Activated CD4-positive, alpha-beta T cell treated with anti-CD3 and anti-CD28 coated beads for 24 hours (primary cell): ENCODE data around the gene AFF3.

ENCODE experiments used
- DNase-seq, 2 donors: peaks; one replicate each; pipeline ENCODE4 v3.0.0-alpha.2; 2020; ENCODE audit warnings: low read depth in 2 of 2

The AFF3 gene

DNA sequence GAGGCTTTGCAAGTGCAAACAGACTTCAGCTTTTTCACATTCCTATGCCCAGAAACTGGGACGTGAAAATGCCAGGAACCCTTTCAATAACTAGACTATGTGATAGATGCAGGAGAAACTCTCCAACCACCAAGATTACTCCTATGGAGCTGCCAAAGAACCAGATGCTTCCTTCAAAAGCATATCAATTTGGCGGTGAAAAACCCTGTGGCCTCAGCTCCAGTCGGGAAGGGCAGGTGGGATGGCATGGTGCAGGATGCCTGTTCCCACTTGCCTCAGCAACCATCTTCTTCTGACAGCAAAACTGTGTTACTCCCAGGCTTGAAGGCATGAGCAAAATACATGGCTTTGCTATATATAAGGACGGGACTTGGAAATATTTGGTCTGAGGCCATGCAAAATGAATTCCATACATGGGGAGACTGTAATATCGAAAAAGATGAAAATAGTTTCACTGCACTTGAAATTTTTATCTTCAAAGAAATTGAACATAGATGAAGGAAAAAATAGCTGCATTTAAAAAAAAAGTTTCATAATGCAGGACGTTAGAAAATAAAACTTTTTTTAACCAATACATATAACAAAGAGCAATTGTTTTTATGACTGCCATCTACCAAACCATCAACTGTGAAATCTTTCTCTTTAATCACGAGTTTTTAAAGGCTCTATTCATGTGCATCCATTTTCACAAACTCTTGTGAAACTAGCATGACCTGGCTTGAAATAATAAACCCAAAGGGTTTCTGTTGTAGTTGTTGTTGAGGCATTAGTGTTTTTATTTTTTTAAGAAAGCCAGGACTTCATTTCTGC is 99.1 kb downstream of the AFF3 start:
- no peak for DNase-seq

GRCh38 chr2:100042562-100042961 is 99.8 kb downstream of the AFF3 start:
- no peak for DNase-seq

GRCh38 chr2:100041946-100042345 is 100.4 kb downstream of the AFF3 start:
- DNase-seq: no peak

DNA sequence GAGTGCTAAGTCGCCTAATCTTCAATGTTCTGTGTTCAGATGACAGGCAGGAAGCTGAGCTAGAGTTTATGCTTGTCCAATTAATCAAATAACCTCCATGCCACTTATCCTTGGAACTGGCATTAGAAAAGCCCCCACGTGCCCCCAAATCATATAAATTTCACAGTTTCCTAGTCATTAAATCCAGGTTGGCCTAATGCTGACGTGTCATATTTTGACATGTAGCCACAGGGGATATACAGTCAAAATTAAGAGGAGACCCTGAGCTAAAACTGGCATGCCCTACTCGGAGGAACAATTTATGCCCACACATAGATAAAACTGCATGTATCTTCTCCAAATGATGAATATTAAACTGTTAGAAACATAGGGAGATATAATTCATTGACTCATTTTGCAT is 101.0 kb downstream of the AFF3 start:
- no peak for DNase-seq

- DNase-seq: no peak
Observed at GRCh38 chr2:100040906-100041305, 101.5 kb downstream of the AFF3 start.

GRCh38 chr2:100039291-100039980 is 103.0 kb downstream of the AFF3 start:
- no peak for DNase-seq

- no peak for DNase-seq
Observed at GRCh38 chr2:100038011-100038410, 104.4 kb downstream of the AFF3 start.

DNA sequence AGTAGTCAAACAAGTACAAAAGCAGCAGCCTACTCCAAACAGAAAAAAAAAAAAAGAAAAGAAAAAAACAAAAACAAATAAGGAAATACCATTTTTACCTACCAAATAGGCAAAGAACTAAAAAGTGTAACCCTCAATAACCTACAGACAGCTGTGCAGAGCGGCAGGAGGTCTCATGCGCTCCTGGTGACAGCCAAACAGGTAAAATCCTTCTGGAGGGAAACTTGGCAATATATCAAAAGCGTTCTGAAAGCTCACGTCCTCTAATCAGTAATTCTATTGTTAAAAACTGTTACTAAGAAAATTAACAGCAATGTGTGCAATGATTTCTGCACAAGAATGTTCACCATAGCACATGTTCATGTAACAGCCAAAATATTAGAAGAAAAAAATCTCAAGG is 105.6 kb downstream of the AFF3 start:
- DNase-seq: no peak

- DNase-seq: no peak
Observed at GRCh38 chr2:100036026-100036425, 106.4 kb downstream of the AFF3 start.

- no peak for DNase-seq
Observed at GRCh38 chr2:100034431-100034830, 108.0 kb downstream of the AFF3 start.

DNA sequence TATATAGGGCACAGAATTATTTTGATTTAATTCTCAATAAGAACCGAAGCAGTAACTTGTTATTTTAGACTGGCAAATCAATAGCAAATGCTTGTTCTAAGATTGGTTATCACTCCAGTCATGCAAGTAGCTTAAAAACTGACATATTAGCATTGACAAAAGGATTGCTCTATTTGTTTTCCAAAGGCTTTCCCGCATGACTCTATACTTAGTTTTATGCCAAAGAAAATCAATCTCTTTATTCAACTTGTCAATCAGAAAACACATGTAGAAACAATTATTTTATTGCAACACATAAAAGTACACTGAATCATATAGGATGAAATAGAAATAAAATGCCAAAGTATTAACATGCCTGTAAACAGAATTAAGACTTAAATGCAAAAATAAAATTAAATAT is 108.4 kb downstream of the AFF3 start:
- DNase-seq: no peak

GRCh38 chr2:100031604-100032003 is 110.8 kb downstream of the AFF3 start:
- DNase-seq: no peak

DNA sequence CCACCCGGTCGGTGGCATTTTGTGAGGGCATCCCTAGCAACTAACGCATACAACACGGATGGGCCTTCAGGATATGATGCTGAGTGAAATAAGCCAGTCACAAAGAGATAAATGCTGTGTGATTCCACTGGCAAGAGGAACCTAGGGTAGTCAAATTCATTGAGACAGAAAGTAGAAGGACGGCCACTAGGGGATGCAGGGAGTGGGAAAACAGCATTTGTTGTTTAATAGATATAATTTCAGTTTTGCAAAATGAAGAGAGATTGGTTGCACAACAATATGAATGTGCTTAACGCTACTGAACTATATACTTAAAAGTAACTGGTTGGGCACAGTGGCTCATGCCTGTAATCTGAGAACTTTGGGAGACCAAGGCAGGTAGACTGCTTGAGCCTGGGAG is 112.9 kb downstream of the AFF3 start:
- DNase-seq: no peak

GRCh38 chr2:100021791-100022340 is 120.5 kb downstream of the AFF3 start:
- DNase-seq: no peak

- no peak for DNase-seq
Observed at GRCh38 chr2:100019499-100019898, 122.9 kb downstream of the AFF3 start.

DNA sequence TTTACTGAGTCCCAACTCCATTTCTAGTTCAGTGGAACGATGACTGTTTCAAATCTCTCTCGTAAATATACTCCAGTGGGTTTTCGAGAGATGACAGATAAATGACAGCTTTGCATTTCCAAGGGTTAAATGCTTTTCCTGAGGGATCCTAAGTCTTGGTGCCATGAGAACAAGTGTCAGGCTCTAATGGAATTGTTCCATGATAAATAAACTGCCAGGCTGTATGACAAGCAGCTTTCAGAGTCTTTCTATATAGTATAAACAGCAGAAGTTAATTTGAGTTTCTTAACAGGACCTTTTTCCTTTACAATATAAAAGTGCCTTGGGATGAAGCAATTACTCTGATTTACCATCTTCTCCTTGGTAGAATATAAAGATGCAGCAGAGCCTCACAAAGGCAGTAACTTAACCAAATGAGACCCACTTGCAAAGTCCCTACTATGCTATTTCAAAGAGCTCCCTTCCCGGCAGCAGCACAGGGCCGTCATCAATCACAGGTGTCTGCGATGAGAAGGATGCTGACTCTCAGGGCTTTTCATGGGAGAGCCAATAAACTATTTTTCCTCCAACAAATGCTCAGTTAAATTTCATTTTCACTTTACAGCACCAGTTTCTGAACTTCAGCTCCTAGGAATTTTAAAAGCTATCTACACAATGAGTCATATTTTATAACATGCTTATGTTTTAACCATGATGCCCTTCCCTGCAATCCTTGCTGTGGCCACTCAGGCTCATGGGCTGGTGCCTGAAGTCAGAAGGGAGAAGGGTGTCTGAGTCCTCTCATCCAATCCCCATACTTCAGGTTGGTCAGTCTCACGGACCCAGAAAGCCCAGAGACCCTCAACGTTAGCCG is 123.8 kb downstream of the AFF3 start:
- DNase-seq: no peak

DNA sequence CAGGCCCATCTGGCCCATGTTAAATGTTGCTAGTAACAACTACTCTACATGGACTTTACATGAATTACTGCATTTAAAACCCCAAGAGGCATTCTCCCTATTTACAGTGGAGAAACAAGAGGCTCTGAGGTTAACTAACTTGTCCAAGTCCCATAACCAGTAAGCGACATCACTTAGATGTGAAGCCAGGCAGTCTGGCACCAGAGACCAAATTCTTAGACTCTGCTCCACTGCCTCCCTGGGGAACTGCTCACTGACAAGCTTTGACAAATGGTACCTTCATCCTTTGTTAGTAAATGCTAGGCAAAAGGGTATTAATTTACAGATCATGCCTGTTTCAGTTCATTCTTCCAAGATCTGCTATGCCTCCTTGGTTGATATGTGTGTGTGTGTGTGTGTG is 124.8 kb downstream of the AFF3 start:
- DNase-seq: no peak

DNA sequence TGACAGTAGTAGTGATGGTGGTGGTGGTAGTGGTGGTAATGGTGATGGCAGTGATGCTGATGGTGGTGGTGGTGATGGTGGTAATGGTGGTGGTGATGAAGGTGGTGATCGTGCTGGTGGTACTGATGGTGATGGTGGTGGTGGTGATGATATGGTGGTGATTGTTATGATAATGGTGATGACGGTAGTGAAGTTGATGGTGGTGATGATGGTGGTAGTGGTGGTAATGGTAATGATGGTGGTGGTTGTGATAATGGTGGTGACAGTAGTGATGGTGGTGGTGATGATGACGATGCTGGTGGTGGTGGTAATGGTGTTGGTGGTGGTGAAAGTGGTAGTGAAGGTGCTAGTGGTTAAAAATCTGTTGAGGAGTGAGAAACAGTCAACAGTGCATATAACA is 125.6 kb downstream of the AFF3 start:
- DNase-seq: no peak

DNA sequence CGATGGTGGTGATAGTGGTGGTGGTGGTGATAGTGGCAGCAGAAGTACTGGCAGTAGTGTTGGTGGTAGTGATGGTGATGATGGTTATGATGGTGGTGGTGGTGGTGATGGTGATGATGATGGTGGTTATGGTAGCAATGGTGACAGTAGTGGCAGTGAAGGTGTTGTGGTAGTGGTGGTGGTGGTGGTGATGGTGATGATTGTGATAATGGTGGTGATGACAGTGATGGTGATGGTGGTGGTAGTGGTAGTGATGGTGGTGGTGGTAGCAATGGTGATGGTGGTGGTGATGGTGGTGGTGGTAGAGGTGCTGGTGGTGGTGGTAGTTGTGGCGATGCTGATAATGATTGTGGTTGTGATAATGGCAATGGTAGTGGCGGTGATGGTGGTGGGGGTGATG is 126.5 kb downstream of the AFF3 start:
- DNase-seq: no peak

DNA sequence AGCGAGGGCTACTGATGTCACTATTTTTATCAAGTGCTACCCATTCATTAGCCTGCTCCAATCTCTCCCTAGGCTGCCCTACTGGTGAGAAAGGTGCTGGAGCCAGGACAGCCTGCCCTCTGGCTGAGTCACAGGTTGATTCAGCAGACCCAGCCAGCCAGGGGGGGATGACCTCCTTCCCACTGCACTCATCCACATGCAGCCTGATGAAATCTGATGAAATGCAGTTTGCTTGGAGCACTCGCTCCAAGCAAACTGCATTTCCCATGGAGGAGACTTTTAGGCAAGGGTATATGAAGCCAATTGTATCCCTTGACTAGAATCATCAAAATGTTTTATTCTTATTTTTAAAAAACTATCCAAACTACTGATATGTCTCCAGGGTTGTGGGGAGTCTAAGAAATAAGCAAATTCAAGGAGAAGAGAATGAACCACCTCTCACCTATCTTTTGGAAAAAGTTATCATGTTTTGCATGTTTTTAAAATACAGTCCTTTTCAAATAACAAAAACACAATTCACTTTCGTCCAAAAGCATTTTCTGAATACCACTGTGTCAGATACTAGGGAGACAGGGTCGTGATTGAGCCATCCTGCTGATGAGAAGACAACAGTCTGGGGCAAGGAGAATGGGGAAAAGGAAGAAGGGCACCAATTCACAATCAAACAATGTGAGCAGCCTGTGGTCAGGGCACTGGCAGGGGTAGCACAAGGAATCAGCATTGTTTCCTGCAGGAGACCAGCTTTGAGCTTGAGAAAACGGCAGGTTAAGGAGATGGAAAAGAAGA is 128.3 kb downstream of the AFF3 start:
- no peak for DNase-seq

- no peak for DNase-seq
Observed at GRCh38 chr2:100012561-100012960, 129.8 kb downstream of the AFF3 start.
